Measurements from ENCODE around the gene MIEF2.
A peak's percentile ranks its signal among the peaks of the same experiment; 100 is the strongest.

The MIEF2 gene

DNA sequence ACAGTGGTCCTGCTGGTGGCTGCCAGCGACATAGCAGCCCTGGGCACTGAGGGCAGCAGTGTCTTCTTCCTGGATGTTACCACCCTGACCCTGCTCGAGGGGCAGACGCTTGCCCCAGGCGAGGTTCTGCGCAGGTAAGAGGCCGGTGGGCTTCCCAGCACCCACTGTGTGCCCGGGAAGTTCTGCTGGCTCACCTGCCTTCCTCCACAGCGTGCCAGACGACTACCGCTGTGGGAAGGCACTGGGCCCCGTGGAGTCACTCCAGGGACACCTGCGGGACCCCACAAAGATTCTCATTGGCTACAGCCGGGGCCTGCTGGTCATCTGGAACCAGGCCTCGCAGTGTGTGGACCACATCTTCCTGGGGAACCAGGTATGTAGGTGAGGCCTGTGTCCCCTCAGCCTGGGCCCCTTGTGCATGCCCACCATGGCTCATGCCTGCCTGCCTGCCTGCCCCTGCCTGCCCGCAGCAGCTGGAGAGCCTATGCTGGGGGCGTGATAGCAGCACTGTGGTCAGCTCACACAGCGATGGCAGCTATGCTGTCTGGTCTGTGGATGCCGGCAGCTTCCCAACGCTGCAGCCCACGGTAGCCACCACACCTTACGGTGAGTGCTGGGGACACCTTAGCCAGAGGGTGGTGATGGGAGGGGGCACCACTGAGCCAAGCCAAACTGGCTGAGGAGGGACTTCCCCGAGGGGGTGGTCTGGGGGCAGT, 26.5 kb upstream of the MIEF2 start:
- no peak for DNase-seq (ENCODE audit: low read depth)
- H3K4me3 ChIP-seq (ENCODE audit: low read depth, low read length), result no peak overlapping the region

- H3K4me3 ChIP-seq (ENCODE audit: low read depth, low read length), result no peak overlapping the region
- DNase-seq (ENCODE audit: low read depth), result no peak
Measured at GRCh38 chr17:18234853-18235380, 25.5 kb upstream of the MIEF2 start.

- peak; percentile 51 for DNase-seq (ENCODE audit: low read depth)
- H3K4me3 ChIP-seq (ENCODE audit: low read depth, low read length), result no peak overlapping the region
Measured at GRCh38 chr17:18235743-18236256, 24.7 kb upstream of the MIEF2 start.

GRCh38 chr17:18236494-18236893, 24.0 kb upstream of the MIEF2 start:
- DNase-seq (ENCODE audit: low read depth), result no peak
- H3K4me3 ChIP-seq (ENCODE audit: low read depth, low read length), result no peak overlapping the region

DNA sequence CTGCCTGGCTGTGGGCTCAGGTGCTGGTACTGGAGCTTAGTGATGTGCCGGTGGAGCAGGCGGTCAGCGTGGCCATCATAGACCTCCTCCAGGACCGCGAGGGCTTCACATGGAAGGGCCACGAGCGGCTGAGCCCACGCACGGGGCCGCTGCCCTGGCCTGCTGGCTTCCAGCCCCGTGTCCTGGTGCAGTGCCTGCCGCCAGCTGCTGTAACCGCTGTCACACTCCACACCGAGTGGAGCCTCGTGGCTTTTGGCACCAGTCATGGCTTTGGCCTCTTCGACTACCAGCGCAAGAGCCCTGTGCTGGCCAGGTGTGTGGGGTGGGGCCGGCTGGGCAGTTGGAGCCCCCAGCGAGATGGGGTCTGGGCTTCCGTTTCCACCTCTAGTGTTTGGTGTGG, 23.0 kb upstream of the MIEF2 start:
- DNase-seq (ENCODE audit: low read depth), result no peak

GRCh38 chr17:18238299-18238698, 22.2 kb upstream of the MIEF2 start:
- H3K4me3 ChIP-seq (ENCODE audit: low read depth, low read length), result no peak overlapping the region

More for the DNA sequence above, 23.0 kb upstream of the MIEF2 start:
- no peak overlapping the region for H3K4me3 ChIP-seq (ENCODE audit: low read depth, low read length)

GRCh38 chr17:18240449-18240848, 20.0 kb upstream of the MIEF2 start:
- H3K4me3 ChIP-seq (ENCODE audit: low read depth, low read length), result no peak overlapping the region
- DNase-seq (ENCODE audit: low read depth), result no peak

More at GRCh38 chr17:18238299-18238698, 22.2 kb upstream of the MIEF2 start:
- DNase-seq (ENCODE audit: low read depth), result no peak

- DNase-seq (ENCODE audit: low read depth), result no peak
- no peak overlapping the region for H3K4me3 ChIP-seq (ENCODE audit: low read depth, low read length)
Measured at GRCh38 chr17:18241229-18241871, 19.1 kb upstream of the MIEF2 start.

GRCh38 chr17:18245038-18245776, 15.3 kb upstream of the MIEF2 start:
- no peak overlapping the region for H3K4me3 ChIP-seq (ENCODE audit: low read depth, low read length)
- DNase-seq (ENCODE audit: low read depth), result no peak

DNA sequence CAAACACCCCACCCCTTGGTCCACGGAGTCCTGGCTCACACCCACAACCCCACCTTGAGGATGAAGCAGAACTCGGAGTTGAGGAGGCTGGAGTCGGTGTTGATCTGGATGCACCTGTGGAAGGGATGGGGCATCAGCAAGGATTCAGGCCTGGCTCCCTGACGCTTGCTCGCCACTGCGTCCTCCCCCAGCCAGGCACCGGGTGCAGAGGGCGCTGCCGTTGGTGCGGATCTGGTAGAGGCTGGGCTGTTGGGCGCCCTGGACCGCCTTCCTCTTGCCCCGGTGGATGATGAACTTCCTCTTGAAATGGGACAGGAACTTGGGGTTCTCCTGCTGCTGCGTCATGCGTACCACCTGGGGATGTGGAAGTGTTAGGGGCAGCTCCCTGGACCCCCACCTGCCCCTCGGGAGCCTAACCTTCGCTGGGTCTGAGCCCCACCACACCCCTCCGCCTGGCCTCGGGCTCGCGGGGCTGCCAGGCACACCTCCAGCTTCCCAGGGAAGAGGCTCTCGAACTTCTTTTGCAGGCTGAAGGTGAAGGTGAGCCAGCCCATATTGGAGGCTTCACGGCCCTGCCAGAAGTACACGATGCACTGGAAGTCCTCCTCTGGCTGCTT, 14.2 kb upstream of the MIEF2 start:
- no peak for DNase-seq (ENCODE audit: low read depth)
- no peak overlapping the region for H3K4me3 ChIP-seq (ENCODE audit: low read depth, low read length)

DNA sequence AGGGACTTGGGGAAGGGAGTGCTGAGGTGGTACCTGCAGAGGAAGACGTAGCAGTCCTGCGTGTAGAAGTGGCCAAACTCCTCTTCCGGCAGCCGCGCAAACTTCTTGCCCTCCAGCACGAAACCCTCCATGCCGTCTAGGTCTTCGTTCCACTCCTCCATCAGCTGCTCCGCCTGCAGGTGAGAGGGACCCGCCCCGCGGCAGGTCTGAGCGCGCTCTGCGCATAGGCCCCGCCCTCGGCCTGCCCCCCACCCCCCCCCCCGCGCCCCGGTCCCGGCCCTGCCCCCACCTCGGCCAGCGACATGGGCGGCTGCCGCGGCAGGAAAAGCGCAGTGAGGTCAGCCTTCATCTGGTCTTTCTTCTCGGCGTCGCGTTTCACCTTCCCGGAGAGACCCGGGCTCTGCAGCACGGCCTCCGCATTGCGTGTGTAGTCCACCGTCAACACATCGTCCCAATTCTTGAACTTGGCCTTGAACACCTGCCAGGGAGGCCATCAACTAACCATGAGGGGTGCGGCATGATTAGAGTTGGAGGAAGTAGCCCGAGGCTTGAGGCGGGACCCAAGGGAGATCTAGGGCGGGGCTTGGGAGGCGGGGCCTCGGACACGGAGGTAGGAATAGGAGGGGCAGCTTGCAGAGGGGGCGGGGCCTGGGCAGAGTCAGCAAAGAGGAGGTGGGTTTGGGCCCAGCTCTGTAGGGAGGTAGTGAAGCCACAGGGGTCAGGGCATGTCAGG, 13.4 kb upstream of the MIEF2 start:
- DNase-seq (ENCODE audit: low read depth), result no peak
- H3K4me3 ChIP-seq (ENCODE audit: low read depth, low read length), result no peak overlapping the region

DNA sequence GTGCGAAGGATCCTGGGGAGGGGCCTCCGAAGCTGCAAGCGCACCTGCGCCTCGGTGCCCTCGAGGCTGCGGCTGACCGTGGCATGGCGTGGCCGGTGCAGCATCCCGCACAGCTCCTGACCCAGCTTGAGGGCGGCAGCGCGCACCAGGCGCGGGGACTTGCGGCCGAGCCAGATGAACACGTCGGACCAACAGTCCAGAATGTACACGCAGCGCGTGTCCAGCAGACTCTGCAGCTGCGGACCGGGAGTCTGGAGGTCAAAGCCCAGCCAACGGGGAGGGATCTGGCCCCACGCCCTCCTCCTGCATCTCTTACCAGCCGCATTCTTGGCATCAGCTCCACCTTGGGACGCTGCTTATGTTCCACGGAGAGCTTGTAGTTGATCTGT, 12.9 kb upstream of the MIEF2 start:
- no peak for DNase-seq (ENCODE audit: low read depth)
- no peak overlapping the region for H3K4me3 ChIP-seq (ENCODE audit: low read depth, low read length)

GRCh38 chr17:18248300-18248731, 12.1 kb upstream of the MIEF2 start:
- DNase-seq (ENCODE audit: low read depth), result no peak

DNA sequence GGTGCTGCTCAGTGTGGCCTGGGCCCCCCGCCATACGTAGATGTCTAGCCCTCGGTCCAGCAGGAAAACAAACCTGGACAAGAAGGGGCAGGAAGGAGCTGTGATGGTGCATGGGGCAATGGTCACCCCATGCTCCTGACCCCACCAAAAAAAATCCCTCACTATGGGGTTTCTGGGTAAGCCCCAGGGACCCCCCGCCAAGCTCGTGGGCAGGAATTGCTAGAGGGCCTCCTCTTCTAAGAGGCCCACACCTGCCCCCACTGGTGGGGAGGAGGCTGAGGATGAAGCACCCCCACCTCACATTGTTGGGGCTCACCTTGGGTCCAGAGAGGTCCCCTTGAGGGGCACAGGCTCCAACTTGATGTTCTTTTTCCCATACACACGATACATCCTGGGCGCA, 11.7 kb upstream of the MIEF2 start:
- no peak overlapping the region for H3K4me3 ChIP-seq (ENCODE audit: low read depth, low read length)
- no peak for DNase-seq (ENCODE audit: low read depth)

More at GRCh38 chr17:18248300-18248731, 12.1 kb upstream of the MIEF2 start:
- H3K4me3 ChIP-seq (ENCODE audit: low read depth, low read length), result no peak overlapping the region

DNA sequence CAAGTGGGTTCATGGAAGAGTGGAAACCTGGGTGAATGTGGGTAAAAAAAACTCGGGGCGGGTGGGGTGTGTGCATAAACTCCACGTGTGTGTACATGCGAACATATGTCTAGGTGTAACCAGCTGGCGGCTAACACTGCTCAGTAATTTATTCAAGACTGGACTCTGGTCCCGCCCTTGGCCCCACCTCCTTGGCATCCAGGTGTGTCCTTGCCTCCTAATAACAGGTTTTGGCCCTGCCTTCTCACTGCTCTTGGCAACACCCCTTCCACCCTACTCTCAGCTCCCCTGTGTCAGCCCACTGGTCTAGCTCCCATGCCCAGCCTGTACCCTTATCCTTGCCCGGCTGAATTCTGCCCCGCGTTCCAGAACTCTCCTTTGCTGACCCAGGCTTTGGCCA, 10.2 kb upstream of the MIEF2 start:
- DNase-seq (ENCODE audit: low read depth), result no peak
- no peak overlapping the region for H3K4me3 ChIP-seq (ENCODE audit: low read depth, low read length)

GRCh38 chr17:18250708-18251107, 9.8 kb upstream of the MIEF2 start:
- no peak for DNase-seq (ENCODE audit: low read depth)
- H3K4me3 ChIP-seq (ENCODE audit: low read depth, low read length), result no peak overlapping the region

DNA sequence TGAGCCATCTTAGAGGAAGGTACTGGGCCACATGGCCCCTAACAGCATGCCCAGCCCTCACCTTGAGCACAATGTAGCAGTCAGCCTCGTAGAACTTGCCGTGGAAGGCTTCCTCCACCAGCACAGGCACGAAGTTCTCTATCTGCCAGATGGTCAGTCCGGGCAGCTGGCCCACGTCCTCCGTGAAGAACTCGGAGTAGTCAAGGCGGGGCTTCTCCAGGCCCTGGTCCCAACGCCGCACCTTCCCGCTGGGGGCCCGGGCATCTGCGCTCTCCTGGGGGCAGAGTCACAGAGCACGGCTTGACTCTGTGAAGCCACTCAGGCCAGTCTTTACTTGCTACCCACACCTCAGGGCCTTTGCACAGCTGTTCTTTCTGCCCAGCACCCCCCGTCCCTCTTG, 9.3 kb upstream of the MIEF2 start:
- DNase-seq (ENCODE audit: low read depth), result no peak
- no peak overlapping the region for H3K4me3 ChIP-seq (ENCODE audit: low read depth, low read length)

DNA sequence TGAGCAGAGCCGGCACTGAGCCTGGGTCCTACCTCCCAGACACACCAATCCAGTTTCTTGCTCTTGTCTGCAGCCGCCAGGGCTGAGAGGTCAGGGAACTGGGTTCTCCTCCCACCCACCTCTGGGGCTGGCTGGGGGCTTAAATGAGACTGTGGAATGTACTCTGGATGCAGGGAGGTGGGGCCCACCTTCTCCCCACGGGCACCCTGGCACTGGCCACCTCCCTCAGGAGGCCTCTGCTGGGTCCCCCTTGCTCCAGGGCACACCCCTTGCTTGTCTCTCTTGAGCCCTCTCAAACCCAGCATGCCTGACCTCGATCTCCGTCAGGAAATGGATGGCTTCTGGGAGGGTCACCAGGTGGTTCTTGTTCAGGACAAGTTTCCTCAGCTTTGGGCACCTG, 8.3 kb upstream of the MIEF2 start:
- no peak for DNase-seq (ENCODE audit: low read depth)
- no peak overlapping the region for H3K4me3 ChIP-seq (ENCODE audit: low read depth, low read length)
